A549 (cell line): ENCODE measurements around the gene TMIGD2. TPM values are rescaled to one million over a fixed set of nuclear protein-coding genes. Genes with fewer than 3 reads are reported as not detected.
A peak's percentile ranks its signal among the peaks of the same experiment; 100 is the strongest.
"Not testable (repeated sequence)": the region's sequence is repeated elsewhere in the genome, so short reads cannot be mapped to it uniquely, and the experiment has no call there.

Source experiments
- ATAC-seq, 2 experiments: fragments of 200-7000 bp in 1 of 2; fragments of >200 bp in 1 of 2; cut with Nextera tagmentation in 1 of 2; cut with Tn5 transposase in 1 of 2; 3 replicates each; pipeline versions ENCODE4 v1.8.0 to v1.9.1; 2018 to 2020; ENCODE audit warnings: mild to moderate bottlenecking in 1 of 2, moderate library complexity in 1 of 2
- CTCF ChIA-PET: fragments of 300-600 bp; sonication (Branson Sonifier 250); formaldehyde crosslinking; extraction: SDS; loops from one replicate; lab custom pipeline; 2021; ENCODE audit warnings: antibody characterized with exemption, inconsistent platforms; lab: Yijun Ruan, JAX
- POLR2A ChIA-PET: fragments of 350-600 bp; formaldehyde crosslinking; extraction: SDS; loops from one replicate; lab custom pipeline; 2021; ENCODE audit warnings: antibody characterized with exemption, inconsistent platforms; lab: Yijun Ruan, JAX
- DNase-seq, 2 experiments: peaks; one replicate each; pipeline versions ENCODE4 v3.0.0 to v3.0.0-alpha.2; 2011 to 2016; ENCODE audit warnings: low read depth in 1 of 2, low spot score in 1 of 2
- FAIRE-seq: peaks from 2 replicates; lab custom pipeline; 2011; peaks lifted over from hg19 to GRCh38; lab: Jason Lieb, UNC
- H3K27ac ChIP-seq, 2 experiments: fragments of >200 bp; sonication (Bioruptor Twin); formaldehyde crosslinking; 3 replicates each; pipeline ENCODE4 v1.5.1; 2016 to 2017
- H3K4me1 ChIP-seq: fragments of >200 bp; sonication (Bioruptor Twin); formaldehyde crosslinking; 3 replicates; pipeline ENCODE4 v1.6.1; 2016
- H3K4me2 ChIP-seq: fragments of >200 bp; sonication (Bioruptor Twin); formaldehyde crosslinking; 3 replicates; pipeline ENCODE4 v1.6.1; 2016
- H3K4me3 ChIP-seq: fragments of >200 bp; sonication (Bioruptor Twin); formaldehyde crosslinking; 3 replicates; pipeline ENCODE4 v1.5.1; 2016
- H3K9me3 ChIP-seq: fragments of >200 bp; sonication (Bioruptor Twin); formaldehyde crosslinking; 3 replicates; pipeline ENCODE4 v1.6.1; 2016
- FOSB ChIP-seq: fragments of 250-450 bp; sonication (Bioruptor Pico); IDR thresholded peaks from 2 replicates; pipeline ENCODE4 v1.5.0; 2020; ENCODE audit warnings: mild to moderate bottlenecking, moderate library complexity
- HEYL ChIP-seq: fragments of 250-450 bp; sonication (Bioruptor Pico); IDR thresholded peaks from 2 replicates; pipeline ENCODE4 v1.8.0; 2021; ENCODE audit warnings: mild to moderate bottlenecking, moderate library complexity
- MYC ChIP-seq: IDR thresholded peaks from 2 replicates; pipeline ENCODE4 v1.6.1; 2012; ENCODE audit warnings: mild to moderate bottlenecking, inconsistent platforms, low read length, improper control_type of control experiment, borderline replicate concordance
- PBX3 ChIP-seq: IDR thresholded peaks from 2 replicates; pipeline ENCODE4 v1.6.1; 2012
- PHF8 ChIP-seq: fragments of 200-600 bp; sonication (generic); IDR thresholded peaks from 2 replicates; pipeline ENCODE4 v1.6.1; 2016; ENCODE audit warnings: low read depth, mild to moderate bottlenecking, antibody characterized with exemption, moderate library complexity, borderline replicate concordance
- POLR2AphosphoS2 ChIP-seq: conservative IDR thresholded peaks from 2 replicates; pipeline ENCODE4 v1.6.1; 2012; ENCODE audit warnings: low read length, improper control_type of control experiment, inconsistent platforms
- REST ChIP-seq: fragments of 200-600 bp; sonication (generic); IDR thresholded peaks from 2 replicates; pipeline ENCODE4 v1.6.1; 2016; ENCODE audit warnings: antibody characterized with exemption, mild to moderate bottlenecking, moderate library complexity
- RFX5 ChIP-seq: fragments of 450-650 bp; IDR thresholded peaks from 2 replicates; pipeline ENCODE4 v1.7.1; 2014; ENCODE audit warnings: antibody characterized with exemption, mild to moderate bottlenecking, moderate library complexity
- RNF2 ChIP-seq: fragments of 200-600 bp; sonication (generic); IDR thresholded peaks from 2 replicates; pipeline ENCODE4 v1.6.1; 2016; ENCODE audit warnings: low read depth, mild to moderate bottlenecking, antibody characterized with exemption, moderate library complexity, borderline replicate concordance
- SREBF2 ChIP-seq: fragments of 450-650 bp; IDR thresholded peaks from 2 replicates; pipeline ENCODE4 v1.6.1; 2014; ENCODE audit warnings: mild to moderate bottlenecking, moderate library complexity
- TP53 ChIP-seq: fragments of 250-450 bp; sonication (Bioruptor Pico); IDR thresholded peaks from 2 replicates; pipeline ENCODE4 v1.5.0; 2021; ENCODE audit warnings: mild to moderate bottlenecking, moderate library complexity
- USF2 ChIP-seq: fragments of 450-650 bp; IDR thresholded peaks from 2 replicates; pipeline ENCODE4 v1.6.1; 2014; ENCODE audit warnings: antibody characterized with exemption
- ZFP36 ChIP-seq: fragments of 450-650 bp; IDR thresholded peaks from 2 replicates; pipeline ENCODE4 v1.6.1; 2014; ENCODE audit warnings: borderline replicate concordance; ENCODE audit not compliant: partially characterized antibody
- ZNF302 ChIP-seq: fragments of 250-450 bp; sonication (Bioruptor Pico); IDR thresholded peaks from 2 replicates; pipeline ENCODE4 v1.9.0; 2021; ENCODE audit warnings: inconsistent platforms, mild to moderate bottlenecking, moderate library complexity
- WGBS: methylation state at CpG from one replicate; pipeline ENCODE4 v1.1.6; 2017; ENCODE audit errors: missing lambda C conversion rate; 5-methylcytosine and 5-hydroxymethylcytosine counted together
- polyA plus RNA-seq, 4 experiments: library from polyadenylated mRNA; depleted of rRNA in 3 of 4; stranded (reverse); fragments of >200 nt; fragmentation: RNase III in 1 of 4; extraction: RNeasy Plus Mini Kit Qiagen cat#74134 plus additional on column Dnase treatment in 1 of 4; gene quantifications; 2 replicates in 3 of 4; 3 replicates in 1 of 4; pipeline ENCODE4 v1.2.3, GENCODE V29; 2011 to 2017

Gene TMIGD2
- polyA plus RNA-seq, 2 of the 4 experiments (the other 2 are of a cell fraction): not detected

- DNase-seq (no peak), FAIRE-seq (no peak), ATAC-seq (no peak)
- TF ChIP-seq USF2: no peak
- no peak for TF ChIP-seq PHF8
- Histone ChIP-seq H3K4me2 (no peak overlapping the region), H3K9me3 (no peaks in the 10 kb centered on the region), H3K4me1 (no peaks in the 10 kb centered on the region), H3K27ac (no peak overlapping the region), H3K4me3 (no peak overlapping the region)
- 92% methylated on average over 7 of the region's 19 CpGs for WGBS
- ChIA-PET CTCF (no interaction called here), POLR2A (no interaction called here)
Observed at GRCh38 chr19:4329858-4330257, 27.7 kb upstream of the TMIGD2 start.

GRCh38 chr19:4328991-4329681 is 26.9 kb upstream of the TMIGD2 start:
- H3K9me3 ChIP-seq, H3K27ac ChIP-seq, H3K4me2 ChIP-seq, H3K4me3 ChIP-seq, POLR2A ChIA-PET, CTCF ChIA-PET, FAIRE-seq, DNase-seq, H3K4me1 ChIP-seq: not testable (repeated sequence)
- ATAC-seq: peak in 1 of 2 experiments; percentile 30; a peak in 1 of 6 replicates
- WGBS: 81% methylated on average over 33 of the region's 35 CpGs

GRCh38 chr19:4328243-4328990 is 26.2 kb upstream of the TMIGD2 start:
- no peak for TF ChIP-seq SREBF2
- TF ChIP-seq PBX3: no peak
- TF ChIP-seq, all 56 proteins: peak for 0
- 78% methylated on average over 22 of the region's 49 CpGs for WGBS
- no peak overlapping the region for H3K27ac ChIP-seq
- ChIA-PET CTCF (interaction anchor here (0.8 kb wide), 1 partner anchor 124 kb away, joined by 3 read pairs; no protein-coding TSS in a partner anchor), POLR2A (no interaction called here)
- no peaks in the 10 kb centered on the region for H3K4me1 ChIP-seq
- no peak for FAIRE-seq
- no peak overlapping the region for H3K4me3 ChIP-seq
- H3K9me3 ChIP-seq: no peaks in the 10 kb centered on the region
- no peak overlapping the region for H3K4me2 ChIP-seq
- peak; percentile 59 to 78; a peak in 5 of 6 replicates for ATAC-seq
- peak in 1 of 2 experiments; percentile 36 for DNase-seq

- H3K9me3 ChIP-seq: no peaks in the 10 kb centered on the region
- ATAC-seq (peak in 1 of 2 experiments; percentile 7; a peak in 2 of 6 replicates), FAIRE-seq (no peak), DNase-seq (no peak)
- H3K4me2 ChIP-seq: no peak overlapping the region
- ChIA-PET CTCF (interaction anchor here (0.8 kb wide), 1 partner anchor 124 kb away, joined by 3 read pairs; no protein-coding TSS in a partner anchor), POLR2A (no interaction called here)
- 95% methylated on average over 6 of the region's 13 CpGs for WGBS
- no peak for TF ChIP-seq POLR2AphosphoS2
- TF ChIP-seq FOSB (CRISPR knock-in tag): no peak
- no peak for TF ChIP-seq HEYL
- no peak for TF ChIP-seq RFX5
- TF ChIP-seq REST: no peak
- TF ChIP-seq ZFP36: no peak
- TF ChIP-seq TP53: no peak
- TF ChIP-seq USF2: no peak
- TF ChIP-seq ZNF302: no peak
- TF ChIP-seq MYC: no peak
- TF ChIP-seq RNF2: no peak
- no peak overlapping the region for H3K4me3 ChIP-seq
- H3K27ac ChIP-seq: no peak overlapping the region
- H3K4me1 ChIP-seq: no peaks in the 10 kb centered on the region
Observed at GRCh38 chr19:4327877-4328242, 25.7 kb upstream of the TMIGD2 start.
